Small intestine (tissue), 16 donors: ENCODE measurements around the gene C9orf72. TPM values are rescaled to one million over a fixed set of nuclear protein-coding genes. Genes with fewer than 3 reads are reported as not detected.
"Not testable (repeated sequence)": the region's sequence is repeated elsewhere in the genome, so short reads cannot be mapped to it uniquely, and the experiment has no call there.

Source experiments
- DNase-seq, 2 donors: peaks; one replicate each; pipeline versions ENCODE4 v3.0.0 to v3.0.0-alpha.2; 2013
- FAIRE-seq: peaks from 2 replicates; lab custom pipeline; 2012; peaks lifted over from hg19 to GRCh38; lab: Jason Lieb, UNC
- H3K27ac ChIP-seq, 3 donors: one replicate each; pipeline ENCODE4 v1.5.1; 2013; ENCODE audit warnings: low read length in 2 of 3, mild to moderate bottlenecking in 2 of 3, control low read depth in 1 of 3, inconsistent platforms in 1 of 3, low read depth in 1 of 3, moderate library complexity in 1 of 3
- H3K27me3 ChIP-seq, 3 donors: one replicate each; pipeline ENCODE4 v1.6.1; 2013; ENCODE audit warnings: low read length in 3 of 3, inconsistent platforms in 1 of 3; ENCODE audit not compliant: control insufficient read depth in 3 of 3, insufficient read depth in 3 of 3
- H3K36me3 ChIP-seq, 3 donors: one replicate each; pipeline ENCODE4 v1.6.1; 2013; ENCODE audit warnings: low read length in 3 of 3, inconsistent platforms in 1 of 3, low read depth in 1 of 3, mild to moderate bottlenecking in 1 of 3, moderate library complexity in 1 of 3; ENCODE audit not compliant: control insufficient read depth in 3 of 3, insufficient read depth in 2 of 3
- H3K4me1 ChIP-seq, 3 donors: one replicate each; pipeline ENCODE4 v1.6.1; 2013; ENCODE audit warnings: low read length in 2 of 3, inconsistent platforms in 1 of 3, low read depth in 1 of 3, mild to moderate bottlenecking in 1 of 3, moderate library complexity in 1 of 3; ENCODE audit not compliant: control insufficient read depth in 3 of 3, insufficient read depth in 2 of 3
- H3K4me3 ChIP-seq, 3 donors: one replicate each; pipeline ENCODE4 v1.5.1; 2013; ENCODE audit warnings: low read length in 3 of 3, control low read depth in 1 of 3, inconsistent platforms in 1 of 3, low read depth in 1 of 3, mild to moderate bottlenecking in 1 of 3, moderate library complexity in 1 of 3
- H3K9me3 ChIP-seq, 2 donors: one replicate each; pipeline ENCODE4 v1.6.1; 2013; ENCODE audit warnings: low read depth in 1 of 2, low read length in 1 of 2; ENCODE audit not compliant: control insufficient read depth in 2 of 2, insufficient read depth in 1 of 2
- WGBS, 3 donors: extraction: QIAGEN DNeasy Blood & Tissue Kit; methylation state at CpG; one replicate each; pipeline ENCODE4 v1.1.7; 2013; 5-methylcytosine and 5-hydroxymethylcytosine counted together
- long read RNA-seq, 10 donors: transcript quantifications; one replicate each; lab custom pipeline, GENCODE V29; 2026
- polyA plus RNA-seq, 4 donors: library from polyadenylated mRNA; stranded (reverse) in 3 of 4; unstranded in 1 of 4; fragments of 200-250 nt in 3 of 4; fragments of 120-200 nt in 1 of 4; gene quantifications; one replicate each; pipeline versions ENCODE4 v1.2.1 to v1.2.3, GENCODE V29; 2013
- donor health status: healthy with polysubstance abuse.
- donor health status: control.
- donor health status: control.
- donor health status: Bipolar disorder and iron deficiency.
- donor health status: healthy.

The C9orf72 gene
- 10 to 100 TPM in 1 of 4 donors, 1 to 10 TPM in 3; 4.2 to 27.6 (median 5.3) TPM for polyA plus RNA-seq
- long read RNA-seq, donor 1, partial matches to known transcripts: 10 of 15 reads
- long read RNA-seq, donor 1, other reads (novel, unspliced or antisense): 0 of 15 reads
- long read RNA-seq, donor 2: 0 reads
- long read RNA-seq, donor 3, partial matches to known transcripts: 0 of 2 reads
- long read RNA-seq, donor 3, other reads (novel, unspliced or antisense): 0 of 2 reads
- long read RNA-seq, donor 4: 0 reads
- long read RNA-seq, donor 5: 0 reads
- long read RNA-seq, donor 6, partial matches to known transcripts: 0 of 2 reads
- long read RNA-seq, donor 6, other reads (novel, unspliced or antisense): 0 of 2 reads
- long read RNA-seq, donor 7, partial matches to known transcripts: 5 of 9 reads
- long read RNA-seq, donor 7, other reads (novel, unspliced or antisense): 0 of 9 reads
- long read RNA-seq, donor 8: 0 reads
- long read RNA-seq, donor 9: 0 reads
- long read RNA-seq, donor 10, partial matches to known transcripts: 0 of 2 reads
- long read RNA-seq, donor 10, other reads (novel, unspliced or antisense): 0 of 2 reads

DNA sequence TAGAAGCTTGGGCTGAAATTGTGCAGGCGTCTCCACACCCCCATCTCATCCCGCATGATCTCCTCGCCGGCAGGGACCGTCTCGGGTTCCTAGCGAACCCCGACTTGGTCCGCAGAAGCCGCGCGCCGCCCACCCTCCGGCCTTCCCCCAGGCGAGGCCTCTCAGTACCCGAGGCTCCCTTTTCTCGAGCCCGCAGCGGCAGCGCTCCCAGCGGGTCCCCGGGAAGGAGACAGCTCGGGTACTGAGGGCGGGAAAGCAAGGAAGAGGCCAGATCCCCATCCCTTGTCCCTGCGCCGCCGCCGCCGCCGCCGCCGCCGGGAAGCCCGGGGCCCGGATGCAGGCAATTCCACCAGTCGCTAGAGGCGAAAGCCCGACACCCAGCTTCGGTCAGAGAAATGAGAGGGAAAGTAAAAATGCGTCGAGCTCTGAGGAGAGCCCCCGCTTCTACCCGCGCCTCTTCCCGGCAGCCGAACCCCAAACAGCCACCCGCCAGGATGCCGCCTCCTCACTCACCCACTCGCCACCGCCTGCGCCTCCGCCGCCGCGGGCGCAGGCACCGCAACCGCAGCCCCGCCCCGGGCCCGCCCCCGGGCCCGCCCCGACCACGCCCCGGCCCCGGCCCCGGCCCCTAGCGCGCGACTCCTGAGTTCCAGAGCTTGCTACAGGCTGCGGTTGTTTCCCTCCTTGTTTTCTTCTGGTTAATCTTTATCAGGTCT is at the start of gene C9orf72:
Gene C9orf72 (minus strand): TSS at position 564 of the 716 bp plus-strand sequence. CDS start 6,361 bp downstream, outside the sequence.
- peaks cover 0 to 11% (median 0%) of the 10 kb centered on the region in 3 donors for H3K4me1 ChIP-seq
- WGBS, 3 donors: 0 to 1% (median 0%) methylated on average over 48 to 72 of the region's 72 CpGs
- H3K27me3 ChIP-seq: no peaks in the 10 kb centered on the region
- FAIRE-seq (no peak), DNase-seq (no peak)
- H3K36me3 ChIP-seq: no peaks in the 10 kb centered on the region
- peak within 1 kb of the TSS; percentile 68 to 83 (median 82) for H3K4me3 ChIP-seq
- peak within 1 kb of the TSS; percentile 91 to 99 (median 97) for H3K27ac ChIP-seq
- peaks cover 0 to 17% of the 10 kb centered on the region in 2 donors for H3K9me3 ChIP-seq

GRCh38 chr9:27622693-27623340 is 49.5 kb upstream of the C9orf72 start:
- FAIRE-seq (no peak), DNase-seq (no peak)
- Histone ChIP-seq H3K4me3 (no peak overlapping the region), H3K27me3 (no peaks in the 10 kb centered on the region), H3K27ac (no peak overlapping the region), H3K9me3 (peaks cover 0 to 5% of the 10 kb centered on the region in 2 donors), H3K36me3 (no peaks in the 10 kb centered on the region), H3K4me1 (peaks cover 2 to 15% (median 2%) of the 10 kb centered on the region in 3 donors)
- 49 to 66% (median 63%) methylated on average over 5 of the region's 5 CpGs for WGBS, 3 donors

DNA sequence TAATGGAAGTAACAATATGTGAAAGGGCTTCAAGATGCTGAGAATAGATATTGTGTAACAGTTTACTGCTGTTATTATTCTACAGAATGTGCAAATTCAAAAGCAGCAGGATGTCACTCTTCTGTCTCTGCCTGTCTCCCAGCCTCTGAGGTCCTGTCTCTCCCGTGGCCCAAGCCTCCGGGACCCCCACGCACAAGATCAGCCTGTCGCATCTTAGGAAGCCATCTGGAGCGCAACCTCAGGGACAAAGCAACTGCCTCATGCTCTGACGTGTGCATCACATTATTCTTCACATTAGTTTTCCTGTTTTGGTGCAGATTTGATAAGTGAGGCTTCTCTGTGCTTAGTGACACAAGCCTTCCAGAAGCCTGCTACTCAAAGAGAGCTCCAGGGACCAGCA is 46.5 kb upstream of the C9orf72 start:
- DNase-seq (no peak), FAIRE-seq (no peak)
- 83 to 89% (median 87%) methylated on average over 6 of the region's 6 CpGs for WGBS, 3 donors
- Histone ChIP-seq H3K9me3 (peaks cover 0 to 5% of the 10 kb centered on the region in 2 donors), H3K36me3 (no peaks in the 10 kb centered on the region), H3K27ac (no peak overlapping the region), H3K27me3 (no peaks in the 10 kb centered on the region), H3K4me1 (no peaks in the 10 kb centered on the region), H3K4me3 (no peak overlapping the region)

DNA sequence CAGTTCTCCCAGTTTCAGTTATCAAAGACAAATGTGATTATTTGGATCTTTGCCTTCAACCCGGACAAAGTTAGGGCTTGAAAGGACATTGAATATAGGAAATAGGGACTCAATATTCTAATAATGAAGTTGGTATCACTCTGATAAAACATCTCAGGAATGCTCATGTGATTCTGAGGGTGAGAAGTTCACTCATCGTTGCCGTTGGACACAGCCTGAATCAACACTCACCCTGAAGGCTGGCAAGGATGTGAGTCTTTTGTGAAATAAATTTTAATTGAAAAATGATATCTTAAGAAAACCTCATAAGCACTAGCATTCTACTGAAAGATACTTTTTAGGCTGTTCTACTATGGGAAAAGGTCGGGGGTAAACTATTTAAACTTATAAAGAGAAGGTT is 44.8 kb upstream of the C9orf72 start:
- Histone ChIP-seq H3K36me3 (no peaks in the 10 kb centered on the region), H3K4me1 (no peaks in the 10 kb centered on the region), H3K9me3 (no peaks in the 10 kb centered on the region), H3K27me3 (no peaks in the 10 kb centered on the region), H3K4me3 (no peak overlapping the region), H3K27ac (no peak overlapping the region)
- WGBS, 3 donors: 66 to 67% (median 66%) methylated on average over 4 of the region's 4 CpGs
- FAIRE-seq (no peak), DNase-seq (no peak)

- FAIRE-seq: no peak
- H3K27me3 ChIP-seq: no peaks in the 10 kb centered on the region
- WGBS, 3 donors: 88 to 92% (median 91%) methylated on average over 11 of the region's 11 CpGs
- no peaks in the 10 kb centered on the region for H3K36me3 ChIP-seq
- H3K4me1 ChIP-seq: no peaks in the 10 kb centered on the region
- no peak overlapping the region for H3K4me3 ChIP-seq
- H3K9me3 ChIP-seq: peaks cover 0 to 4% of the 10 kb centered on the region in 2 donors
- H3K27ac ChIP-seq: no peak overlapping the region
- DNase-seq: no peak
Measured at GRCh38 chr9:27614551-27614950, 41.3 kb upstream of the C9orf72 start.

- not testable (repeated sequence) for H3K4me3 ChIP-seq, H3K27ac ChIP-seq, DNase-seq, H3K27me3 ChIP-seq, H3K4me1 ChIP-seq, H3K36me3 ChIP-seq, H3K9me3 ChIP-seq, FAIRE-seq
- WGBS, 3 donors: 80 to 87% (median 82%) methylated on average over 4 of the region's 4 CpGs
Measured at GRCh38 chr9:27612036-27612435, 38.8 kb upstream of the C9orf72 start.

GRCh38 chr9:27610622-27611021 is 37.3 kb upstream of the C9orf72 start:
- Histone ChIP-seq H3K27ac (no peak overlapping the region), H3K4me1 (no peaks in the 10 kb centered on the region), H3K4me3 (no peak overlapping the region), H3K9me3 (peaks cover 0 to 6% of the 10 kb centered on the region in 2 donors), H3K27me3 (no peaks in the 10 kb centered on the region), H3K36me3 (no peaks in the 10 kb centered on the region)
- FAIRE-seq (no peak), DNase-seq (no peak)
- WGBS, 3 donors: 92 to 96% (median 94%) methylated on average over 19 of the region's 19 CpGs

GRCh38 chr9:27602954-27603353 is 29.7 kb upstream of the C9orf72 start:
- Histone ChIP-seq H3K9me3 (peaks cover 0 to 2% of the 10 kb centered on the region in 2 donors), H3K27ac (no peak overlapping the region), H3K36me3 (no peaks in the 10 kb centered on the region), H3K4me1 (no peaks in the 10 kb centered on the region), H3K27me3 (no peaks in the 10 kb centered on the region), H3K4me3 (no peak overlapping the region)
- FAIRE-seq (no peak), DNase-seq (no peak)
- 89 to 96% (median 92%) methylated on average over 4 of the region's 4 CpGs for WGBS, 3 donors
